ENCODE data around the gene HAT1.
A peak's percentile ranks its signal among the peaks of the same experiment; 100 is the strongest.
"Not testable (repeated sequence)": the region's sequence is repeated elsewhere in the genome, so short reads cannot be mapped to it uniquely, and the experiment has no call there.

The HAT1 gene

DNA sequence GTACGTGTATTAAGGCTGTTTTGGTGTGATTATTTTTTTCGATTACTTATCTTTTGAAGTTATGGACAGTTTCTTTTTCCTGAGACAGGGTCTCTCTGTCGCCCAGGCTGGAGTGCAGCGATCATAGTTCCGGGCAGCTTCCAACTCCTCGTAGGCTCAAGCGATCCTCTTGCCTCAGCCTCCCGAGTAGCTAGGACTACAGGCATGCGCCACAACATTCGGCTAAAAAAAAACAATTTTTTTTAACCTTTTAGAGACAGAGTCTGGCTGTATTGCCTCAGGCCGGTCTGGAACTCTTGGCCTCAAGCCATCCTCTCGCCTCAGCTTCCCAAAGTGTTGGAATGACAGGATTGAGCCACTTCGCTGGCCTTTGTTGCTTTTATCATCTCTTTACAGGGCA is 945 bp downstream of the HAT1 start:
- peak; percentile 14 for DNase-seq

DNA sequence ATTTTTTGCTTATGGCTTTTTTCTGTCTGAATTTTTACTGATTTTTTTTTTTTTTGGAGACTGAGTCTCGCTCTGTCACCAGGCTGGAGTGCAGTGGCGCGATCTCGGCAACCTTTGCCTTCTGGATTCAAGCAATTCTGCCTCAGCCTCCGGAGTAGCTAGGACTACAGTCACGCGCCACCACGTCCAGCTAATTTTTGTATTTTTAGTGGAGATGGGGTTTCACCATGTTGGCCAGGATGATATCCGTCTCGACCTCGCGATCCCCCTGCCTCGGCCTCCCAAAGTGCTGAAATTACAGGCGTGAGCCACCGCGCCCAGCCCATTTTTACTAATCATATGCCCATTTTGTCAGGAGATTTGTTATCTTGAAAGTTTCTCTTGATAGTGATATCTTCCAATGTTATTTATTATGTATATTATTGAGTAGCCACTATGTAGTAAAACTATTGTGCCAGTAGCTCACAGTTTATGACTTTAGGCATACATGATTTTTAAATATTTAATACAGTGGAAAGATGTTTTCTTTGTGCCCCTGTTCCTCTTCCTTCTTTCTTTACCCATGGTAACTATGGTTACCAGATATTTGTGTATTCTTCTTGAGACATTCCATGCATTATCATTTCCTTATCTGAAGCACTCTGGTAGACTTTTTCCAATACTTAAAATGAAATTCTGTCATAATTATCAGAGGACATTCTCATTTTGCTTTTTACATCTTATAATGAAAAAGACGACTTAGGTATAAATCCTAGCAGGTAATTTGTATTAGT is 2.1 kb downstream of the HAT1 start:
- DNase-seq, result peak; percentile 36

DNA sequence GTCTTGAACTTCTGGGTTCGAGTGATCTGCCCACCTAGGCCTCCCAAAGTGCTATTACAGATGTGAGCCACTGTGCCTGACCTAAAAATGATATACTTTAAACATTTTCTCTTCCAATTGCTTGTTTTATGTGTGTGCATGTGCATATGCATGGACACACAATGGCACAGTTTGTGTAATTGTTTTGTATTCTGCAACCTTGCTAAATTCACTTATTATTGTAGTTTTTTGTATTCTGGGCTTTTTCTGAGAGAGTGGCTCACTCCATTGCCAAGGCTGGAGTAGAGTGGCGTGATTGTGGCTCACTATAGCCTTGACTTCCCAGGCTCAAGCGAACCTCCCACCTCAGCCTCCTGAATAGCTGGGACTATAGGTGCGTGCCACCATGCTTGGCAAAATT is 8.1 kb downstream of the HAT1 start:
- no peak for DNase-seq

DNA sequence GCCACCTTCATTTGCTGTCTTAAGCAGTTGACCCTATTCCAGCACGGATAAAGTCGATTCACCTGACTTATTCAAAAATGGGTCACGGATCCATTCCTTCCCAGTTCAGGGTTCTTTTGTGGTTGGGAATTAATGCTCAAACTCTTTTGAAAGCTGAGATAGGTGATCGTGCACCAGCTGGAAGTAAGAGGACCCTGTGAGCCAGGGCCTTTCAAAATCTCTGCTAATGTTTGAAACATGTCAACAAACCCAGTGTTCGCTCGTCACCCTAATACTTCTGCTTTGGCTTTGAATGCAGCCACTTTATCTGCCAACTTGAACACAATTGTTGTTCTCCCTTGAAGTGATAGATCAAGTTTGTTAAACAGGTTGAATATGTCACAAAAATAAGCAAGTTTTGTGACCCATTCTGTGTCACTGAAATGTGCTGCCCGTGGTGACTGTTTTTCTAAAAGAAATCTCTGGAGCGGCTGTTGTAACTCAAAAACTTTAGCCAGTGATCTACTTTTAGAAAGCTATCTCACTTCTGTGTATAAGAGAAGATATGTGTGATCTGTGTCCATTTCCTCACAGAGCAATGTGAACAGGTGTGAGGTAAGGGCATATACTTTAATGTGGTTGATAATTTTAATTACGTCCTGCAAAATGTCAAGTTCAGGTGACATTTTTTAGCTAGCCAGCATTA is 16.9 kb downstream of the HAT1 start:
- DNase-seq, result no peak

DNA sequence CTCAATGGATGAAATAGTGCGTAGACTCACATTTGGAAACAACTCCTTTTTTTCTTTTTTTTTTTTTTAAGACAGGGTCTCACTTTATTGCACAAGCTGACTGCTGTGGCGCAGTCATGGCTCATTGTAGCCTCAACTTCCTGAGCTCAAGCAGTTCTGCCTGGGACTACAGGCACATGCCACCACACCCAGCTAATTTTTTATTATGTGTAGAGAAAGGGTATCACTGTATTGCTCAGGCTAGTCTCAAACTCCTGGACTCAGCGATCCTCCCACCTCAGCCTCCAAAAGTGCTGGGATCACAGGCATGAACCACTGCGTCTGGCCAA is 17.4 kb downstream of the HAT1 start:
- DNase-seq, result peak; percentile 53

DNA sequence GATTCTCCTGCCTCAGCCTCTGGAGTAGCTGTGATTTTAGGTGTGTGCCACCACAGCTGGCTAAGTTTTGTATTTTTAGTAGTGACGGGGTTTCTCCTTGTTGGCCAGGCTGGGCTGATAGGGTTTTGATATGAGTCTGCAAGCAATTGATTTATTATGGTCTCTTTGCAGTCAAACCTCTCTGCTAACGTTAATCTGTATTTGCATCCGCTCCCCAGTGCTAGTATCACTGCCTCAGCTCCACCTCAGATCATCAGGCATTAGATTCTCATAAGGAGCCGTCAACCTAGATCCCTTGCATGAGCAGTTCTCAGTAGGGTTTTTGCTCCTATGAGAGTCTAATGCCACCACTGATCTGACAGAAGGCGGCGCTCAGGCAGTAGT is 19.0 kb downstream of the HAT1 start:
- DNase-seq, result no peak

DNA sequence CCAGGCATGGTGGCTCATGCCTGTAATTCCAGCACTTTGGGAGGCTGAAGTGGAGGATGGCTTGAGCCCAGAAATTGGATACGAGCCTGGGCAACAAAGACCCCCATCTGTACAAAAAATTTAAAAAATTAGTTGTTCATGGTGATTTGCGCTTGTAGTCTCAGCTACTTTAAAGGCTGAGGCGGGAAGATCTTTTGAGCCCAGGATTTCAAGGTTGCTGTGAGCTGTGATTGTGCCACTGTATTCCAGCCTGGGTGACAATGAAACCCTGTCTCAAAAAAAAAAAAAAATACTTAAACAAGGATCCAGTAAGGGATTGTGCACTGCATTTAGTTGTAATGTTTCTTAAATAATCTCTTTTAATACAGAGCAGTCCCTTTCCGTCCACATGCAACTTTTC is 21.6 kb downstream of the HAT1 start:
- DNase-seq, result no peak

DNA sequence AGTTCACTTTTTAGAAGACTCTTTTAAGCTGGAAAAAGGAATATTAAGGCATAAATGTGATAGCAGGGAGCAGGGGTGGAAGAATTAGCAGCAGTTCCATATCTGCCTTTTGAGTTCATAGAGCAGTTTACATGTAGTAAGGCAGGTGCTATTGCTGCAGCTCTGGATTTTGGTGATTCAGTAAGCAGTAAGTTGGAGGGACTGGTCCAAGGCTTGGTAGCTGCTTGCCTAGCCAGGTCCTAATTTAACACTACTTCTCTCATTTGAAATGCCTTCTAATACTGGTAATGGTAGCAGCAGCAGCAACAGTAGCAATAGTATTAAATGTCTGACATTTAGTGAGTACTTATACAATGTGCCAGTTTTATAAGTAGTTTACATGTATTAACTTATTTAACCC is 30.0 kb downstream of the HAT1 start:
- no peak for DNase-seq

DNA sequence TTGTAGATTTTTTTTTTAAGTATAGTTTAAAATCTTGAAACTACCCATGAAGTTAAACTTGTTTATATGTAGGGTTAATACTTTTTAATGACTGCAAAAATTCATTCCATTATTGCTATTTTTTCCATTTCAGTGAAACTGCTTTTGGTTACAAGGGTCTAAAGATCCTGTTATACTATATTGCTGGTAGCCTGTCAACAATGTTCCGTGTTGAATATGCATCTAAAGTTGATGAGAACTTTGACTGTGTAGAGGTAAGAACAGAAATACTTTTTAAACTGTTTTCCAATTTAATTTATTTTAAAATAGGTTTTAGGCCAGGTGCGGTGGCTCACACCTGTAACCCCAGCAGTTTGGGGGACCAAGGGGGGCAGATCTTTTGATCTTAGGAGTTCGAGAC is 30.5 kb downstream of the HAT1 start:
- DNase-seq, result no peak

DNA sequence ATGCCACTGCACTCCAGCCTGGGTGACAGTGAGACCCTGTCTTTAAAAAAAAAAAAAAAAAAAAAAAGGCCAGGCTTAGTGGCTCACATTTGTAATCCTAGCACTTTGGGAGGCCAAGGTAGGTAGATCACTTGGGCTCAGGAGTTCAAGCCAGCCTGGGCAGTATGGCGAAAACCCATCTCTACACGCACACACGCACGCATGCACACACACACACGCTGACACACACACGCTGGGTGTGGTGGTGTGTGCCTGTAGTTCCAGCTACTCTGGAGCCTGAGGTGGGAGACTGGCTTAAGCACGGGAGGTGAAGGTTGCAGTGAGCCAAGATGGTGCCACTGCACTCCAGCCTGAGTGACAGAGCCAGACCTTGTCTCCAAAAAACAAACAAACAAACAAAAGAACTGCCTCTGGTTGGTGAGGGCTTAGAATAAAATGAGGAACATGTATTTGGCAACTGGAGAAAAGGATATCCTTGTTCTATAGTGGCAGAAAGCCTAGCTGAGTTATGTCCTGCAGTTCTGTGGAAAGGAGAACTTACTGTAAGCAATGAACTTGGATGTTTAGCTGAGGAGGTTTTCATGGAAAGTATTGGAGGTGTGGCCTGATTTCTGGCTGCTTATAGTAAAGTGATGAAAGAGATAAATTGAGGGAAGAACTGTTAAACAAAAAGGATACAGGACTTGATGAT is 34.0 kb downstream of the HAT1 start:
- DNase-seq, result peak; percentile 69

DNA sequence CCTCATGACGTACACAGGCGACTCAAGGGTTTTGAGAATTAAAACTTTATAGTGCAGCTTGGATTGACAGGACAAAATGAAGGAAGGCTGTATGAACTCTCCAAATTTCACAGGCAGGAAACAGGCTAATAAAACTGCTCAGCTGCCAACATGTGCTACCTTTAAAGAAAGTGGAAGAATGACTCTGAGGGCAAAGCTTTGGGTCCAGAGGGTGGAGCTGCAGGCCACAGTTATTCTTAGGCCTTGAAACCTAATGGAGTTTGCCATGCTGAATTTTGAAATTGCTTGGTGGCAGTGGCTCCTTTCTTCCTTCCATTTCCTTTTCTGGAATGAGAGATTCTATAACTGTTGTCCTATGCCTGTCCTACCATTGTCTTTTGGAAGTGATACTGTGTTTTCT is 34.8 kb downstream of the HAT1 start:
- DNase-seq, result peak; percentile 51

DNA sequence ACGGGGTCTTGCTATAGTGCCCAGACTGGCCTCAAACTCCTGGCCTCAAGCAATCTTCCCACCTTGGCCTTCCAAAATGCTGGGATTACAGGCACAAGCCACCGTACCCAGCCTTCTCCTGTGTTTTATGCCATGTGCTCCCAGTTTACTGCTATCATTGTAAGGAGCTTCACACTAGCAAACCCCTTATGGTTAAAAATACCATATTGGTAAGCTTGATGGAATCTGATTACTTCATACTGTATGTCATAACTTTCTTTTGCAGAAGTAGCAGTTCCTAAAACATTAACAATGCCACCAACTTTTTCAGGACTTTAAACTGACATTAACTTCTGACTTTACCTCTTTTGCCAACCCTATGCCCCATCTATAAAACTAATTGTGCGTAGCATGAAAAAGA is 36.2 kb downstream of the HAT1 start:
- peak; percentile 62 for DNase-seq

DNA sequence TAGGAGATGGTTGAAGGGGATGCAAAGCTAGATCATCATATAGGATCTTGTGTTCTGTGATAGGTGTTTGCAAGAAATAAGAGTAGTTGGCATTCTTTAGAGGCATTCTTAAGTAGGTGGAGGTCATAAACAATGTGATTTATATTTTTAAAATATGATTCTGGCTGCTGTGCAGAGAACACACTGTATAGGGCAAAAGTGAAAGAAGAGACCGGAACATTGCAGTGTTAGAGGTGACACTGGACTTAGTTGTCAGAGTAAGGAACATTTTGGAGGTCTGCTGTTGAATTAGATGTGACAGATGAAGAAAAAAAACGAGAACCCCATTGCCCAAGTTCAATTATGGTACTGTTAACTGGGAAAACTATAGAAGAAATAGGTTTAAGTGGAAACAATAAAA is 37.7 kb downstream of the HAT1 start:
- no peak for DNase-seq

DNA sequence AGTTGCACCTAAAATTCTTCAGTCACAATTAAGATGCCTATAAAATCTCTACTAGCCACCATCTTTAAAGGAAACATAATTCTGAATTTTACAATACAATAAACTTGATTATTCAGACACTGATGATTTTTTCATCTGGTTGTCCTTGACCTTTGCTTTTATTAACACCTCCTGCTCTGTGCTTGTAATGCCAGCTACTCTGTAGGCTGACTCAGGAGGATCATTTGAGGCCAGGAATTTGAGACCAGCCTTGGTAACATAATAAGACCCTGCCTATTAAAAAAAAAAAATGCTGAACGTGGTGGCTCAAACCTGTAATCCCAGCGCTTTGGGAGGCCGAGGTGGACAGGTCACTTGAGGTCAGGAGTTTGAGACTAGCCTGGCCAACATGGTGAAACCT is 38.3 kb downstream of the HAT1 start:
- no peak for DNase-seq

DNA sequence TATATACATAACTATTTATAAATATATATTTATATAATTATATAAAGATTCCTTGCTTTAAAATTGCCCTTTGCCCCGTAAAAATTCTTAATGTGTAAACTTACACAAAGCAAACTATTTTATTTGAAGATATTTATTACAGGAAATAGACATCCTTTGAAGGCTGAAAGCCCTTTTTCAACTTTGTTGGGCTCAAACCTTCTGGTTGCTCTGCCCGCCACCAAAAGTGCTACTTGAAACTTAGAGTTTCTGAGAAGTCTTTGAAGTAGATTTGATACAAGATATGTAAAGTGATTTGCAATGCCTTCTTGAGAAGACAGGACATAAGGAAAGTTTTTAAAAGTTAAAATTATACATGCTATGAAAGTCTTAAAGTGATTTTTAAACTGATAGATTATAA is 40.9 kb downstream of the HAT1 start:
- DNase-seq, result no peak

DNA sequence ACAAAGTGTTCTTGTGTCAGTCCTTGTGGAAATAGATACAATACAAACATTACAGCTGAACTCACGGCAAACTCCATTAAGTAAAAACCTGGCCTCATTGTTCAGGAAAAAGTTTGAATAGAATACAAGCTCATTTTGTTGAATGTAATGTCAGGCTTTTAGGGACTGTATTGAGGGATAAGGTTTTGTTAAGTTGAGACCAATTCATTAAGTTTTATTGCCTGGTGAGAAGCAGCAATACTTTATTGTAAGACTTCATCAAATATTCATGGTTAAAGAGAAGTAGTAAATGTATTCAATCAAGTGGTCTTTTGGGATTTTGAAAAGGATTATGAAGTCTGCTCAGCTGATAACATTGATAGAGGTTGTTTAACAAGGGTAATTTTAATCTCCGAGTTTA is 42.0 kb downstream of the HAT1 start:
- DNase-seq, result no peak

DNA sequence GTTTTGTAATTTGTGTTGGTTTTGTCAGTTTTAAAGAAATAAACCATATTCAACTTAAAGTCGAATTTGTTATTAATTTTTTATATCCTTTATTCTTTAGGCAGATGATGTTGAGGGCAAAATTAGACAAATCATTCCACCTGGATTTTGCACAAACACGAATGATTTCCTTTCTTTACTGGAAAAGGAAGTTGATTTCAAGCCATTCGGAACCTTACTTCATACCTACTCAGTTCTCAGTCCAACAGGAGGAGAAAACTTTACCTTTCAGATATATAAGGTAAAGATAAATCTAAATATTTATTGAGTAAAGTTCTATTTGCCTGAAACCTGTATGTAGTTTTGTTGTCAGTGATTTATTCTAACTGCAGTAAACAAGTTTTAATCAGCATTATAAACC is 43.0 kb downstream of the HAT1 start:
- DNase-seq, result no peak

DNA sequence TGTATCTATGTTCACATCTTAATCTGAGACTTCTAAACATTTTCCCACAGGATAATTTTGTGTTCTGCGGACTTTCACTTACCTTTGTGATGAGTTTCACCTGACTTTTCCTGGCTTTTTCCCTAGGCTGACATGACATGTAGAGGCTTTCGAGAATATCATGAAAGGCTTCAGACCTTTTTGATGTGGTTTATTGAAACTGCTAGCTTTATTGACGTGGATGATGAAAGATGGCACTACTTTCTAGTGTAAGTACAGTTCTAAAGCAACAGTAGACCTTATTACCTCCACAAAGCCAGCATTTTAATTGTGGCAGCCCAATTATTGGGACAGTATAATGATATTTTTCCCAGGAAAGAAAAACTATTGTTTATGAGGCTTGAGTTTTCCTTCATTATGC is 43.4 kb downstream of the HAT1 start:
- DNase-seq, result no peak

DNA sequence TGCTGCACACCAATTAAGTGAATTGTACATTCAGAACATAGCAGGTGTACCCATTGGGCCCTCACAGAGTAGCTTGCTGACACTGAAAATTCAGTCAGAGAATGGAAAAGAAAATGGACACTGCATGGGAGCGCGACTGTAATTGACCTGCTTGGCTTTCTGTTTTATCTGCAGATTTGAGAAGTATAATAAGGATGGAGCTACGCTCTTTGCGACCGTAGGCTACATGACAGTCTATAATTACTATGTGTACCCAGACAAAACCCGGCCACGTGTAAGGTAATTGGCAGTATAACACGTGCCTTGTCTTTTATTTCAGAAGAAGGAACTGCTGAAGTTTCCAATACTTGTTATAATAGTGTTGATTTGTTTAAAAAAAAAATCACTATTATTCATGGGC is 44.0 kb downstream of the HAT1 start:
- no peak for DNase-seq

DNA sequence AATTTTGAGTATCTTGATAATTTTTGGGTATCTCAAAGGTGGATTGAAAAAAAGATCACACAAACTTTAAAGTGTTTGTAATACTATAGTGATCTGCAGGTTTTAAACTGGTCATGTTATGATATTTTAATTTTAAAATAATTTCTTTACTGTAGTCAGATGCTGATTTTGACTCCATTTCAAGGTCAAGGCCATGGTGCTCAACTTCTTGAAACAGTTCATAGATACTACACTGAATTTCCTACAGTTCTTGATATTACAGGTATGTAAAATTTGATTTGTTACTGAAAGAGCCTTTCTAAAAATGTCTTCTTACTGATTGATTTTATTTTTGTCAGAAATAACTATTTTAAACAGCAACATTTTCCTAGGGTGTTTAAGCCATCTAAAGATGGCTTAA is 44.4 kb downstream of the HAT1 start:
- DNase-seq, result no peak

DNA sequence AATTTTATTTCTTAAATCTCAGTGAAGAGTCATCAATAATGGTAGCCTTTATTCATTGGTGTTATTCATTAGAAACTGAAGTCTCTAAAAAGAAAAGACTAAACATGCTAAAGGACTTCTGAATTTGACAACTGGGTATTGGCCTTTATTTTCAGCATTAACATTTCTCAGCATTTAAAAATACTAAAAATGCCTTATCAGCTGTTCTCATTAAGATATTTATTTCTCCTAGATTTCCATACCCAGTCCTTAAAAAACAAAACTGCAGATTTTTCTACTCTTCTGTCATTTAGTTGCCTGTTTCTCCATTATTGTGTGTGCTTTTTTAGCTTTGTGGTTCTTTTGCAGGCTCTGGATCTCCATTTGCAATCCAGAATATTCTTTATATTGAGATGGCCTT is 46.2 kb downstream of the HAT1 start:
- no peak for DNase-seq

DNA sequence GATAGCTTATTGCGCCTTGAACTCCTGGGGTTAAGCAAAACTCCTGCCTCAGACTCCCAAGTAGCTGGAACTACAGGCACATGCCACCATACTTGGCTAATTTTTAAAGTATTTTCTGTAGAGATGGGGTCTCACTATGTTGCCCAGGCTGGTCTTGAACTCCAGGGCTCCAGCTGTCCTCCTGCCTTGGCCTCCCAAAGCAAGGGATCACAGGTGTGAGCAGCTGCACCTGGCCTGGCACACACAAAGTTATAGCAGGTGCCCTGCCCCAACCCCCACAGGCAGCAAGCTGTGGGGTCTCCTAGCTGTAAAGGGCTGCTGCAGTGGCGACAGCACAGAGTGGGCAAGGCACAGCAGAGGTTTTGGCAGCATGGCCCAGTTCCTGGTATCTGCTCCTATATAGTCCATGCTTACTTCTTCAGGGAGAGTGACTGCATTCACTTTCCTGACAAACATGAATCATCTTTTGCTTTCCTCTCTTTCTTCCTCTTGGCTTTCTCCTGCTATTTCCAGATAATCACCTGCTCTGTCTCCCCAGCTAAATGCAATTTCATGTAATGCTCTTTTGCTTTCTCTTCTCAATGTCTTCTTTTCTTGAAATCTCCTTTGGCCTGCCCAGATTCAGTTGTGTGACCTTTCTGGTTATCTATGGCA is 50.2 kb downstream of the HAT1 start:
- DNase-seq, result no peak

DNA sequence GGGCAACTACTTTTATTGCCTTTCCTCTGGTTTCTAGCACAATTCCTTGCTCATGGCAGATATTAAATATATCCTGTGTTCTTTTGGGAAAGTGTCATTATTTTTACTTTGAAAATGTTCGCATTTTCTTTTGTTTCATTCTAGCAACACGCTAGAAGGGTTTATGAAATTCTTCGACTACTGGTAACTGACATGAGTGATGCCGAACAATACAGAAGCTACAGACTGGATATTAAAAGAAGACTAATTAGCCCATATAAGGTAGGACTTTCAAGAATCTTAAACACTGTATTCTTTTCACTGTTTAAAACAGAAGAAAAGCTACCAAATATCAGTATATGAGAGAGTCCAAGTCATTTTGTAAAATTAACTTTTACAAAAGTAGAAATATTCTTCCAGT is 56.8 kb downstream of the HAT1 start:
- DNase-seq, result no peak

DNA sequence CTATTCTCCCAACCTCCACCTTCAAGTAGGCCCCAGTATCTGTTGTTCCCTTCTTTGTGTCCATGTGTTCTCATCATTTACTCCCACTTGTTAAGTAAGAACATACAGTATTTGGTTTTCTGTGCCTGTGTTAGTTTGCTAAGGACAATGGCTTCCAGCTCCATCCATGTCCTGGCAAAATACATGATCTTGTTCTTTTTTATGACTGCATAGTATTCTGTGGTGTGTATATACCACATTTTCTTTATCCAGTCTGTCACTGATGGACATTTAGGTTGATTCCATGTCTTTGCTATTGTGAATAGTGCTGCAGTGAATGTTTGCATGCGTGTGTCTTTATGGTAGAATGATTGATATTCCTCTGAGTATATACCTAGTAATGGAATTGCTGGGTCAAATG is 61.7 kb downstream of the HAT1 start:
- not testable (repeated sequence) for DNase-seq

Data from hematopoietic multipotent progenitor cell treated with erythropoietin and hydrocortisone succinate and interleukin-3 and kit ligand, for 4 days (in vitro differentiated cells).